GM12878 (cell line): ENCODE data around the gene PPP1R14D. TPM values are rescaled to one million over a fixed set of nuclear protein-coding genes. Genes with fewer than 3 reads are reported as not detected.

Experiments
- ATAC-seq: fragments of 200-7000 bp; cut with Tn5 transposase; 3 replicates; pipeline ENCODE4 v1.9.1; 2020; ENCODE audit warnings: mild to moderate bottlenecking, moderate library complexity
- BruUV-seq: library from RNA; stranded (reverse); fragments of 400-500 nt; replicated peaks from 2 replicates; lab custom pipeline; 2021; lab: Mats Ljungman, UMichigan
- CTCF ChIA-PET: fragments of 300-600 bp; sonication (Branson Sonifier 250); formaldehyde crosslinking; extraction: SDS; loops from one replicate; lab custom pipeline; 2021; ENCODE audit warnings: inconsistent platforms; lab: Yijun Ruan, JAX
- POLR2A ChIA-PET: fragments of 350-600 bp; formaldehyde crosslinking; extraction: SDS; loops from one replicate; lab custom pipeline; 2021; ENCODE audit warnings: inconsistent platforms; lab: Charles Lee
- RAD21 ChIA-PET: fragments of 300-600 bp; sonication (Branson Sonifier 250); formaldehyde crosslinking; loops from one replicate; lab custom pipeline; 2023; ENCODE audit warnings: antibody characterized with exemption; ENCODE audit not compliant: unreplicated experiment; lab: Charles Lee
- SMC1A ChIA-PET: fragments of 300-600 bp; sonication (Branson Sonifier 250); formaldehyde crosslinking; loops from one replicate; lab custom pipeline; 2023; ENCODE audit not compliant: unreplicated experiment, uncharacterized antibody; lab: Charles Lee
- DNase-seq: peaks from one replicate; pipeline ENCODE4 v3.0.0-alpha.2; 2011; ENCODE audit warnings: low read depth, low spot score
- FAIRE-seq: peaks from 3 replicates; lab custom pipeline; 2011; peaks lifted over from hg19 to GRCh38; lab: Jason Lieb, UNC
- H2AFZ ChIP-seq: 2 replicates; pipeline ENCODE4 v1.6.0; 2011; ENCODE audit warnings: low read depth, low read length, control low read depth; ENCODE audit not compliant: control insufficient read depth
- H3K27ac ChIP-seq: 2 replicates; pipeline ENCODE4 v1.5.1; 2011; ENCODE audit warnings: control low read depth; ENCODE audit not compliant: control insufficient read depth, insufficient read depth
- H3K27me3 ChIP-seq, 2 experiments: replicated peaks in 1 of 2; 2 replicates each; pipeline versions ENCODE4 v1.6.0 to v1.6.1; 2011; ENCODE audit warnings: low read length in 1 of 2; ENCODE audit not compliant: control insufficient read depth in 2 of 2, insufficient read depth in 2 of 2
- H3K36me3 ChIP-seq, 2 experiments: 2 replicates each; pipeline ENCODE4 v1.5.1; 2011; ENCODE audit warnings: low read length in 1 of 2; ENCODE audit not compliant: control insufficient read depth in 2 of 2, insufficient read depth in 2 of 2
- H3K4me1 ChIP-seq: 2 replicates; pipeline ENCODE4 v1.6.1; 2011; ENCODE audit warnings: mild to moderate bottlenecking, low read length, moderate library complexity, mixed read lengths; ENCODE audit not compliant: control insufficient read depth, insufficient read depth
- H3K4me2 ChIP-seq: 2 replicates; pipeline ENCODE4 v1.6.0; 2011; ENCODE audit warnings: control low read depth; ENCODE audit not compliant: control insufficient read depth, insufficient read depth
- H3K4me3 ChIP-seq: fragments of 200-600 bp; sonication (generic); 2 replicates; pipeline ENCODE4 v1.5.1; 2016
- H3K79me2 ChIP-seq: 2 replicates; pipeline ENCODE4 v1.6.0; 2011; ENCODE audit warnings: low read length; ENCODE audit not compliant: control insufficient read depth, insufficient read depth
- H3K9ac ChIP-seq: 2 replicates; pipeline ENCODE4 v1.8.0; 2011; ENCODE audit warnings: low read length, control low read depth, mixed read lengths; ENCODE audit not compliant: control insufficient read depth, insufficient read depth
- H3K9me3 ChIP-seq: replicated peaks from 3 replicates; pipeline ENCODE4 v1.5.1; 2011; ENCODE audit warnings: mild to moderate bottlenecking, low read length; ENCODE audit not compliant: control insufficient read depth, insufficient read depth
- H4K20me1 ChIP-seq: 2 replicates; pipeline ENCODE4 v1.6.0; 2011; ENCODE audit not compliant: control insufficient read depth, insufficient read depth
- BHLHE40 ChIP-seq, 2 experiments: fragments of 450-650 bp in 1 of 2; IDR thresholded peaks; 2 replicates each; pipeline ENCODE4 v1.6.1; 2011 to 2017; ENCODE audit warnings: low read depth in 2 of 2, borderline replicate concordance in 1 of 2, improper control_type of control experiment in 1 of 2, low read length in 1 of 2, mild to moderate bottlenecking in 1 of 2
- CHD2 ChIP-seq: IDR thresholded peaks from 2 replicates; pipeline ENCODE4 v1.6.1; 2011; ENCODE audit warnings: low read depth, low read length, improper control_type of control experiment, borderline replicate concordance
- E2F4 ChIP-seq: IDR thresholded peaks from 2 replicates; pipeline ENCODE4 v1.6.1; 2012; ENCODE audit warnings: low read depth, low read length, improper control_type of control experiment
- FOXM1 ChIP-seq: IDR thresholded peaks from 2 replicates; pipeline ENCODE4 v1.6.1; 2012; ENCODE audit warnings: low read depth, mild to moderate bottlenecking, inconsistent platforms, low read length, moderate library complexity
- MYB ChIP-seq: fragments of 150-350 bp; IDR thresholded peaks from 2 replicates; pipeline ENCODE4 v1.6.1; 2014; ENCODE audit warnings: mild to moderate bottlenecking, low read depth, low read length, borderline replicate concordance
- NBN ChIP-seq: fragments of 450-650 bp; IDR thresholded peaks from 2 replicates; pipeline ENCODE4 v1.6.1; 2016
- PAX5 ChIP-seq: IDR thresholded peaks from 2 replicates; pipeline ENCODE4 v1.6.1; 2011; ENCODE audit warnings: low read depth, low read length, borderline replicate concordance
- PKNOX1 ChIP-seq: fragments of 450-650 bp; IDR thresholded peaks from 2 replicates; pipeline ENCODE4 v1.6.1; 2016; ENCODE audit warnings: mild to moderate bottlenecking
- RCOR1 ChIP-seq: conservative IDR thresholded peaks from 2 replicates; pipeline ENCODE4 v1.6.1; 2012; ENCODE audit warnings: low read depth, low read length, improper control_type of control experiment
- SREBF2 ChIP-seq: IDR thresholded peaks from 2 replicates; pipeline ENCODE4 v1.6.1; 2012; ENCODE audit warnings: mild to moderate bottlenecking, low read length
- SUPT20H ChIP-seq: IDR thresholded peaks from 2 replicates; pipeline ENCODE4 v1.6.1; 2011; ENCODE audit warnings: low read depth, mild to moderate bottlenecking, low read length, moderate library complexity, borderline replicate concordance; ENCODE audit not compliant: control insufficient read depth
- USF2 ChIP-seq: IDR thresholded peaks from 2 replicates; pipeline ENCODE4 v1.6.1; 2011; ENCODE audit warnings: low read depth, low read length, improper control_type of control experiment, borderline replicate concordance
- ZNF384 ChIP-seq: IDR thresholded peaks from 2 replicates; pipeline ENCODE4 v1.6.1; 2012; ENCODE audit warnings: low read depth, mild to moderate bottlenecking, low read length, improper control_type of control experiment, borderline replicate concordance
- ZZZ3 ChIP-seq: IDR thresholded peaks from 2 replicates; pipeline ENCODE4 v1.6.1; 2011; ENCODE audit warnings: low read depth; ENCODE audit not compliant: control insufficient read depth, insufficient read length
- WGBS: methylation state at CpG from one replicate; pipeline ENCODE4 v1.1.6; 2016; ENCODE audit warnings: low lambda C conversion rate; ENCODE audit not compliant: insufficient replicate concordance, insufficient coverage; ENCODE audit errors: missing lambda C conversion rate; 5-methylcytosine and 5-hydroxymethylcytosine counted together
- in situ Hi-C: fragments of 300-500 bp; cut with MboI; formaldehyde crosslinking; loops from 9 replicates; pipeline ENCODE4 v1.14.3; 2018; ENCODE audit warnings: mixed read lengths
- intact Hi-C: fragments of 100-400 bp; cut with micrococcal nuclease; formaldehyde crosslinking; loops from one replicate; pipeline ENCODE4 v1.14.2; 2022; ENCODE audit not compliant: unreplicated experiment
- polyA plus RNA-seq, 11 experiments: library from polyadenylated mRNA; depleted of rRNA in 4 of 11; unstranded in 6 of 11; stranded (reverse) in 5 of 11; fragments of >200 nt; fragmentation: Nextera tagmentation in 4 of 11; fragmentation: Illumina TruSeq in 1 of 11; extraction: Ambion mirVana in 4 of 11; extraction: Trizol in 1 of 11; gene quantifications; 1 replicate in 1 of 11; 2 replicates in 10 of 11; pipeline versions ENCODE4 v1.2.1 to v1.2.3, GENCODE V29; 2011 to 2016; ENCODE audit warnings: inconsistent platforms in 2 of 11, missing spikeins in 2 of 11, low read depth in 1 of 11
- total RNA-seq, 4 experiments: library from RNA; depleted of rRNA in 3 of 4; stranded (reverse); fragments of >200 nt in 3 of 4; fragmentation: Illumina TruSeq in 1 of 4; extraction: Trizol in 1 of 4; gene quantifications; 2 replicates each; pipeline versions ENCODE4 v1.2.1 to v1.2.3, GENCODE V29; 2013 to 2021

The PPP1R14D gene
- total and polyA plus RNA-seq, 10 of the 15 experiments (the other 5 are each of a cell fraction or from before 2014, with no cell fraction given) = 0.10 TPM; not detected in 9

GRCh38 chr15:40772014-40772413 is 56.5 kb downstream of the PPP1R14D start:
- no TSS peak for BruUV-seq
- no peak for ATAC-seq
- no peak for DNase-seq
- POLR2A ChIA-PET = interaction anchor here (0.6 to 0.7 kb wide), 2 partner anchors 365 to 380 kb away, joined by 3 to 4 read pairs; no protein-coding TSS in a partner anchor
- CTCF ChIA-PET = interaction anchor here (2.4 kb wide), 1 partner anchor 10 kb away, joined by 12 read pairs; no protein-coding TSS in a partner anchor
- TF ChIP-seq BHLHE40 (IDR thresholded peaks at IDR 0.05; ENCODE audit: borderline replicate concordance in 1 of 2, low read depth in 2 of 2, low read length in 1 of 2) (no peak), E2F4 (no peak), CHD2 (no peak), SUPT20H (no peak), PKNOX1 (no peak), MYB (no peak), SREBF2 (no peak), ZZZ3 (no peak), RCOR1 (no peak), ZNF384 (no peak), FOXM1 (no peak), PAX5 (no peak), NBN (no peak), USF2 (no peak)
- in situ Hi-C loops (no loop called here), intact Hi-C loops (no loop called here)
- Histone ChIP-seq H3K9me3 (no peaks in the 10 kb centered on the region), H3K4me1 (peaks cover 26% of the 10 kb centered on the region), H3K4me2 (no peak overlapping the region), H3K79me2 (no peaks in the 10 kb centered on the region), H4K20me1 (no peaks in the 10 kb centered on the region), H3K9ac (no peak overlapping the region), H3K27me3 (no peaks in the 10 kb centered on the region), H2AFZ (no peak overlapping the region), H3K27ac (no peak overlapping the region), H3K4me3 (no peak overlapping the region), H3K36me3 (peaks cover 0 to 20% of the 10 kb centered on the region in 2 experiments; a peak in 2 of 4 replicates)
- no peak for FAIRE-seq
- SMC1A ChIA-PET = no interaction called here
- RAD21 ChIA-PET = no interaction called here
- WGBS = 96% methylated on average over 13 of the region's 13 CpGs
